ENCODE data around the gene LRRC28. TPM values are rescaled to one million over a fixed set of nuclear protein-coding genes. Genes with fewer than 3 reads are reported as not detected.

LRRC28 gene
- total and polyA plus RNA-seq, 2 donors (not counting 1 experiment from before 2014, with no cell fraction given) = 20.1 to 23.8 TPM

DNA sequence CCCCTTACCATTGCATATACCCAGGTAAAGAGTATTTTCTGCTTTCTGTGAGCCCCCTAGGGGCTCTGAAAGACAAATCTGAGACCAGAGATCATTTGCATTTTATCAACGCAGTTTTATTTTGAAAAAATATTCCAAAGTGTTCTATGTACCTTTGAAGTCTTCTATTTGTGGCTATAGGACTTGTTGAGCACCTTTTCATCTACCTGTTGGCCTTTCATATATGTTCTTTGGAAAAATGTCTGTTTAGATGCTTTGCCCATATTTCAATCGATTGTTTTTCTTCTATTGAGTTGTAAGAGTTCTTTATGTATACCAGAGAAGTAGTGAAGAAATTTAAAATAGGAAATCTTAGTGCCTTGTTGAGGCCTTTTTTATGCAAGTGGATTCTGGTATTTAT, 94.0 kb downstream of the LRRC28 start:
- Histone ChIP-seq H3K36me3 (ENCODE audit: control insufficient read depth, insufficient read depth, low read length) (no peaks in the 10 kb centered on the region), H3K4me2 (ENCODE audit: extremely low read depth, insufficient read depth, low read length) (no peak overlapping the region), H3K4me3 (replicated peaks in 1 of 4; ENCODE audit: control extremely low read depth in 1 of 4, insufficient read depth in 1 of 4, low read depth in 3 of 4, low read length in 4 of 4) (no peak overlapping the region), H3K9ac (ENCODE audit: insufficient read depth, low read length) (no peak overlapping the region), H3K4me1 (ENCODE audit: control insufficient read depth, extremely low read depth, insufficient read depth, low read length) (peaks cover 4% of the 10 kb centered on the region), H3K27ac (ENCODE audit: insufficient read depth, low read length) (no peak overlapping the region), H2AFZ (ENCODE audit: low read length) (no peak overlapping the region), H3K79me2 (ENCODE audit: control insufficient read depth, insufficient read depth, low read length) (no peaks in the 10 kb centered on the region), H3K27me3 (ENCODE audit: control insufficient read depth, insufficient read depth, low read length) (no peaks in the 10 kb centered on the region), H4K20me1 (ENCODE audit: control insufficient read depth, extremely low read depth, insufficient read depth, low read length) (no peaks in the 10 kb centered on the region), H3K9me3 (ENCODE audit: control insufficient read depth, insufficient read depth, low read depth, low read length) (no peaks in the 10 kb centered on the region)
- no peak for DNase-seq (ENCODE audit: low read depth in 2 of 2)
- TF ChIP-seq EZH2 (IDR thresholded peaks at IDR 0.05; ENCODE audit: low read length, missing control alignments) = no peak
- TF ChIP-seq, protein P1, sequence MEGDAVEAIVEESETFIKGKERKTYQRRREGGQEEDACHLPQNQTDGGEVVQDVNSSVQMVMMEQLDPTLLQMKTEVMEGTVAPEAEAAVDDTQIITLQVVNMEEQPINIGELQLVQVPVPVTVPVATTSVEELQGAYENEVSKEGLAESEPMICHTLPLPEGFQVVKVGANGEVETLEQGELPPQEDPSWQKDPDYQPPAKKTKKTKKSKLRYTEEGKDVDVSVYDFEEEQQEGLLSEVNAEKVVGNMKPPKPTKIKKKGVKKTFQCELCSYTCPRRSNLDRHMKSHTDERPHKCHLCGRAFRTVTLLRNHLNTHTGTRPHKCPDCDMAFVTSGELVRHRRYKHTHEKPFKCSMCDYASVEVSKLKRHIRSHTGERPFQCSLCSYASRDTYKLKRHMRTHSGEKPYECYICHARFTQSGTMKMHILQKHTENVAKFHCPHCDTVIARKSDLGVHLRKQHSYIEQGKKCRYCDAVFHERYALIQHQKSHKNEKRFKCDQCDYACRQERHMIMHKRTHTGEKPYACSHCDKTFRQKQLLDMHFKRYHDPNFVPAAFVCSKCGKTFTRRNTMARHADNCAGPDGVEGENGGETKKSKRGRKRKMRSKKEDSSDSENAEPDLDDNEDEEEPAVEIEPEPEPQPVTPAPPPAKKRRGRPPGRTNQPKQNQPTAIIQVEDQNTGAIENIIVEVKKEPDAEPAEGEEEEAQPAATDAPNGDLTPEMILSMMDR (conservative IDR thresholded peaks at IDR 0.05 in 1 of 2, IDR thresholded peaks at IDR 0.05 in 1 of 2; ENCODE audit: low read depth in 1 of 2, low read length in 2 of 2) = no peak

DNA sequence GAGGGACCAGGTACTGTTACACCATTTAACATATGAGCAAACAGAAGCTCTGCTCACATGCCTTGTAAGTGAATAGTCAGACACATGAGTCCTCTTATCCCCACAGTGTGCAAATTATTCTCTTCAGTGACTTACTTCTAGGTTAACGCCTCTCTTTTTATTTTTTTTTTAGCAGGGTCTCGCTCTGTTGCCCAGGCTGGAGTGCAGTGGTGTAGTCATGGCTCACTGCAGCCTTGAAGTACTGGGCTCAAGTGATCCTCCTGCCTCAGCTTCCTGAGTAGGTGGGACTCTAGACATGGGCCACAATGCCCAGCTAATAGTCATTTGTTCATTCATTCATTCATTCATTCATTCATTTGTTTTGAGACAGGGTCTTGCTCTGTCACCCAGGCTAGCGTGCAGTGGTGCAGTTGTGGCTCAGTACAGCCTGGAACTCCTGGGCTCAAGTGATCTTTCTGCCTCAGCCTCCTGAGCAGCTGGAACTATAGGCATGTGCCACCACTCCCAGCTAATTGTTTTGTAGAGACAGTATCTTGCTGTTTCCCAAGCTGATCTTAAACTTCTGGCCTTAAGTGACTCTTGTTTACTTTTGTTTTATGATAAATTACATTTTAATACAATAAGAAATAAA, 94.7 kb downstream of the LRRC28 start:
- Histone ChIP-seq H3K4me1 (ENCODE audit: control insufficient read depth, extremely low read depth, insufficient read depth, low read length) (no peaks in the 10 kb centered on the region), H2AFZ (ENCODE audit: low read length) (no peak overlapping the region), H3K9me3 (ENCODE audit: control insufficient read depth, insufficient read depth, low read depth, low read length) (no peaks in the 10 kb centered on the region), H4K20me1 (ENCODE audit: control insufficient read depth, extremely low read depth, insufficient read depth, low read length) (no peaks in the 10 kb centered on the region), H3K4me3 (replicated peaks in 1 of 4; ENCODE audit: control extremely low read depth in 1 of 4, insufficient read depth in 1 of 4, low read depth in 3 of 4, low read length in 4 of 4) (no peak overlapping the region), H3K36me3 (ENCODE audit: control insufficient read depth, insufficient read depth, low read length) (no peaks in the 10 kb centered on the region), H3K27ac (ENCODE audit: insufficient read depth, low read length) (no peak overlapping the region), H3K27me3 (ENCODE audit: control insufficient read depth, insufficient read depth, low read length) (no peaks in the 10 kb centered on the region), H3K4me2 (ENCODE audit: extremely low read depth, insufficient read depth, low read length) (no peak overlapping the region), H3K79me2 (ENCODE audit: control insufficient read depth, insufficient read depth, low read length) (no peaks in the 10 kb centered on the region), H3K9ac (ENCODE audit: insufficient read depth, low read length) (no peak overlapping the region)
- no peak for DNase-seq (ENCODE audit: low read depth in 2 of 2)
- TF ChIP-seq, protein P1 (conservative IDR thresholded peaks at IDR 0.05 in 1 of 2, IDR thresholded peaks at IDR 0.05 in 1 of 2; ENCODE audit: low read depth in 1 of 2, low read length in 2 of 2) = no peak
- no peak for TF ChIP-seq EZH2 (IDR thresholded peaks at IDR 0.05; ENCODE audit: low read length, missing control alignments)

DNA sequence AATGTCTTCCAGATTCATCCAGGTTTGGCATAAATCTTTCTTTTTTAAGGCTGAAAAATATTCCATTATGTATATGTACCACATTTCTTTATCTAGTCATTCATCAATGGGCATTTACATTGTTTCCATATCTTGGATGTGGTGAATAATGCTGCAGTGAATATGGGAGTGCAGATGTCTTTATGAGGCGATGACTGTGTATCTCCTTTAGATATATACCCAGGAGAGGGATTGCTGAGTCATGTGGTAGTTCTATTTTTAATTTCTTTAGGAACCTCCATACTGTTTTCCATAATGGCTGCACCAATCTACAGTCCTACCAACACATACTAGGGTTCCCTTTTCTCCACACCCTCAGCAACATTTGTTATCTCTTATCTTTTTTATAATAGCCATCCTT, 96.3 kb downstream of the LRRC28 start:
- Histone ChIP-seq H3K4me3 (replicated peaks in 1 of 4; ENCODE audit: control extremely low read depth in 1 of 4, insufficient read depth in 1 of 4, low read depth in 3 of 4, low read length in 4 of 4) (no peak overlapping the region), H3K4me1 (ENCODE audit: control insufficient read depth, extremely low read depth, insufficient read depth, low read length) (no peaks in the 10 kb centered on the region), H3K27me3 (ENCODE audit: control insufficient read depth, insufficient read depth, low read length) (no peaks in the 10 kb centered on the region), H3K27ac (ENCODE audit: insufficient read depth, low read length) (no peak overlapping the region), H3K9ac (ENCODE audit: insufficient read depth, low read length) (no peak overlapping the region), H3K4me2 (ENCODE audit: extremely low read depth, insufficient read depth, low read length) (no peak overlapping the region), H3K79me2 (ENCODE audit: control insufficient read depth, insufficient read depth, low read length) (no peaks in the 10 kb centered on the region), H2AFZ (ENCODE audit: low read length) (no peak overlapping the region), H3K36me3 (ENCODE audit: control insufficient read depth, insufficient read depth, low read length) (no peaks in the 10 kb centered on the region), H4K20me1 (ENCODE audit: control insufficient read depth, extremely low read depth, insufficient read depth, low read length) (no peaks in the 10 kb centered on the region), H3K9me3 (ENCODE audit: control insufficient read depth, insufficient read depth, low read depth, low read length) (no peaks in the 10 kb centered on the region)
- TF ChIP-seq, protein P1 (conservative IDR thresholded peaks at IDR 0.05 in 1 of 2, IDR thresholded peaks at IDR 0.05 in 1 of 2; ENCODE audit: low read depth in 1 of 2, low read length in 2 of 2) = no peak
- TF ChIP-seq EZH2 (IDR thresholded peaks at IDR 0.05; ENCODE audit: low read length, missing control alignments) = no peak
- DNase-seq (ENCODE audit: low read depth in 2 of 2) = no peak
